ENCODE results near the gene GATB. TPM values are rescaled to one million over a fixed set of nuclear protein-coding genes. Genes with fewer than 3 reads are reported as not detected.

GATB gene
- total RNA-seq, 1 experiment from 2014 or later = 29.6 TPM

- no peaks in the 10 kb centered on the region for H3K9me3 Mint-ChIP-seq (ENCODE audit: unreplicated experiment)
- Histone ChIP-seq H3K4me3 (ENCODE audit: low read depth, low read length) (no peak overlapping the region), H3K36me3 (ENCODE audit: control insufficient read depth, insufficient read depth, low read length) (no peaks in the 10 kb centered on the region), H3K9me3 (no peaks in the 10 kb centered on the region), H3K27me3 (replicated peaks; ENCODE audit: control insufficient read depth, insufficient read depth, low read length) (no peaks in the 10 kb centered on the region), H3K4me1 (no peaks in the 10 kb centered on the region)
- CTCF ChIA-PET = no interaction called here
- no peak for TF ChIP-seq CTCF (IDR thresholded peaks at IDR 0.05; ENCODE audit: insufficient read depth in 1 of 2, low read depth in 1 of 2, low read length in 1 of 2, severe bottlenecking in 1 of 2, unreplicated experiment in 1 of 2)
- no peak overlapping the region for H3K4me3 Mint-ChIP-seq (ENCODE audit: unreplicated experiment)
- H3K36me3 Mint-ChIP-seq (ENCODE audit: insufficient read depth, unreplicated experiment) = peaks cover 21% of the 10 kb centered on the region
- no peak for DNase-seq
- no peaks in the 10 kb centered on the region for H3K4me1 Mint-ChIP-seq (ENCODE audit: low read depth, unreplicated experiment)
- intact Hi-C loops (cut with micrococcal nuclease; ENCODE audit: unreplicated experiment) = no loop called here
- no peak overlapping the region for H3K27ac Mint-ChIP-seq (ENCODE audit: unreplicated experiment)
- no TSS peak for BruUV-seq (replicated peaks)
- POLR2A ChIA-PET = no interaction called here
- H3K27me3 Mint-ChIP-seq (ENCODE audit: insufficient read depth, unreplicated experiment) = no peaks in the 10 kb centered on the region
Measured at GRCh38 chr4:151673908-151674520, 86.8 kb downstream of the GATB start.

GRCh38 chr4:151672996-151673395 is 87.8 kb downstream of the GATB start:
- H3K4me1 Mint-ChIP-seq (ENCODE audit: low read depth, unreplicated experiment) = no peaks in the 10 kb centered on the region
- no peak overlapping the region for H3K27ac Mint-ChIP-seq (ENCODE audit: unreplicated experiment)
- Histone ChIP-seq H3K36me3 (ENCODE audit: control insufficient read depth, insufficient read depth, low read length) (no peaks in the 10 kb centered on the region), H3K9me3 (no peaks in the 10 kb centered on the region), H3K27me3 (replicated peaks; ENCODE audit: control insufficient read depth, insufficient read depth, low read length) (no peaks in the 10 kb centered on the region), H3K4me3 (ENCODE audit: low read depth, low read length) (no peak overlapping the region), H3K4me1 (no peaks in the 10 kb centered on the region)
- no peaks in the 10 kb centered on the region for H3K27me3 Mint-ChIP-seq (ENCODE audit: insufficient read depth, unreplicated experiment)
- H3K9me3 Mint-ChIP-seq (ENCODE audit: unreplicated experiment) = no peaks in the 10 kb centered on the region
- no peak for TF ChIP-seq CTCF (IDR thresholded peaks at IDR 0.05; ENCODE audit: insufficient read depth in 1 of 2, low read depth in 1 of 2, low read length in 1 of 2, severe bottlenecking in 1 of 2, unreplicated experiment in 1 of 2)
- no peak for DNase-seq
- no TSS peak for BruUV-seq (replicated peaks)
- POLR2A ChIA-PET = no interaction called here
- intact Hi-C loops (cut with micrococcal nuclease; ENCODE audit: unreplicated experiment) = no loop called here
- peaks cover 21% of the 10 kb centered on the region for H3K36me3 Mint-ChIP-seq (ENCODE audit: insufficient read depth, unreplicated experiment)
- H3K4me3 Mint-ChIP-seq (ENCODE audit: unreplicated experiment) = no peak overlapping the region
- CTCF ChIA-PET = no interaction called here

DNA sequence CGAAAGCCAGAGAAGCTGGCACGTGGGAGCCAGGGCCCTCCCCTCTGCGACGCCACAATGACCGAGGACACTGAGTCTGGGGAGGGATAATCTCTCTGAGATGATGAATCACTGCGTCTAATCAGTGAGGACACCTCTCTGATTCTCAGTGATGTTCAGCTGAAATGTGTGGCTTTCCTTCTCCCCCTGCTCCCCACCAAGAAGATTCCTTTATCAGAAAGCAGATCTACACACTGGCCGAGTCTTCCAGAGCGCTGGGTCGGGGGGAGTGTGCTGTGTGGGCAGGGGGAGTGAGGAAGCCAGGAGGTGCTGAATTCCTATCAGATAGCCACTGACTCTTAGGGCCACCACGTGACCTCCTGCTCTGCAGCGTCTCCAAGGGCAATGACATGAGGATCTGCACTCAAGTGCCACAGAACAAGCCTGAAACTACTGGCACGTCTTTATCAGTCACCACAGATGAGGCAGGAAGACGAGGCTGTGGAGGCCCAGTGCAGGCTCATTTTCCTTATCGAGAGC is 89.2 kb downstream of the GATB start:
- ChIA-PET POLR2A (no interaction called here), CTCF (no interaction called here)
- Histone ChIP-seq H3K4me3 (ENCODE audit: low read depth, low read length) (no peak overlapping the region), H3K9me3 (no peaks in the 10 kb centered on the region), H3K4me1 (no peaks in the 10 kb centered on the region), H3K27me3 (replicated peaks; ENCODE audit: control insufficient read depth, insufficient read depth, low read length) (no peaks in the 10 kb centered on the region), H3K36me3 (ENCODE audit: control insufficient read depth, insufficient read depth, low read length) (no peaks in the 10 kb centered on the region)
- H3K27ac Mint-ChIP-seq (ENCODE audit: unreplicated experiment) = no peak overlapping the region
- no peak for DNase-seq
- intact Hi-C loops (cut with micrococcal nuclease; ENCODE audit: unreplicated experiment) = no loop called here
- TF ChIP-seq CTCF (IDR thresholded peaks at IDR 0.05; ENCODE audit: insufficient read depth in 1 of 2, low read depth in 1 of 2, low read length in 1 of 2, severe bottlenecking in 1 of 2, unreplicated experiment in 1 of 2) = no peak
- no peaks in the 10 kb centered on the region for H3K9me3 Mint-ChIP-seq (ENCODE audit: unreplicated experiment)
- no peaks in the 10 kb centered on the region for H3K4me1 Mint-ChIP-seq (ENCODE audit: low read depth, unreplicated experiment)
- H3K27me3 Mint-ChIP-seq (ENCODE audit: insufficient read depth, unreplicated experiment) = no peaks in the 10 kb centered on the region
- H3K4me3 Mint-ChIP-seq (ENCODE audit: unreplicated experiment) = no peak overlapping the region
- no TSS peak for BruUV-seq (replicated peaks)
- H3K36me3 Mint-ChIP-seq (ENCODE audit: insufficient read depth, unreplicated experiment) = peaks cover 18% of the 10 kb centered on the region
